HCT116 (cell line): ENCODE measurements around the gene MAGOH.

ENCODE experiments used
- FOSL1 ChIP-seq: IDR thresholded peaks from 2 replicates; pipeline ENCODE4 v1.6.1; 2012; ENCODE audit warnings: low read depth
- POLR2A ChIP-seq: IDR thresholded peaks from 2 replicates; pipeline ENCODE4 v1.7.0; 2011; ENCODE audit warnings: borderline replicate concordance; ENCODE audit not compliant: insufficient read depth, insufficient read length; ENCODE audit errors: extremely low read depth
- SP1 ChIP-seq: IDR thresholded peaks from 2 replicates; pipeline ENCODE4 v1.6.1; 2012; ENCODE audit warnings: low read depth
- TCF7L2 ChIP-seq: IDR thresholded peaks from 2 replicates; pipeline ENCODE4 v1.7.0; 2011; ENCODE audit warnings: borderline replicate concordance, inconsistent platforms; ENCODE audit not compliant: insufficient read depth, insufficient read length; ENCODE audit errors: extremely low read depth
- TF ChIP-seq, protein P1 (sequence below), 3 experiments: fragments of 200-600 bp in 1 of 3; sonication (generic) in 1 of 3; IDR thresholded peaks in 2 of 3; conservative IDR thresholded peaks in 1 of 3; 2 replicates each; pipeline ENCODE4 v1.5.1; 2012 to 2017; ENCODE audit warnings: low read depth in 2 of 3, low read length in 2 of 3, antibody characterized with exemption in 1 of 3, borderline replicate concordance in 1 of 3, control low read depth in 1 of 3, mild to moderate bottlenecking in 1 of 3, mixed read lengths in 1 of 3, mixed run types in 1 of 3, moderate library complexity in 1 of 3; ENCODE audit not compliant: insufficient read depth in 1 of 3

GRCh38 chr1:53210352-53210751, 28.0 kb downstream of the MAGOH start:
- TF ChIP-seq FOSL1 (no peak), POLR2A (no peak), TCF7L2 (no peak), SP1 (no peak)
- TF ChIP-seq, protein P1, sequence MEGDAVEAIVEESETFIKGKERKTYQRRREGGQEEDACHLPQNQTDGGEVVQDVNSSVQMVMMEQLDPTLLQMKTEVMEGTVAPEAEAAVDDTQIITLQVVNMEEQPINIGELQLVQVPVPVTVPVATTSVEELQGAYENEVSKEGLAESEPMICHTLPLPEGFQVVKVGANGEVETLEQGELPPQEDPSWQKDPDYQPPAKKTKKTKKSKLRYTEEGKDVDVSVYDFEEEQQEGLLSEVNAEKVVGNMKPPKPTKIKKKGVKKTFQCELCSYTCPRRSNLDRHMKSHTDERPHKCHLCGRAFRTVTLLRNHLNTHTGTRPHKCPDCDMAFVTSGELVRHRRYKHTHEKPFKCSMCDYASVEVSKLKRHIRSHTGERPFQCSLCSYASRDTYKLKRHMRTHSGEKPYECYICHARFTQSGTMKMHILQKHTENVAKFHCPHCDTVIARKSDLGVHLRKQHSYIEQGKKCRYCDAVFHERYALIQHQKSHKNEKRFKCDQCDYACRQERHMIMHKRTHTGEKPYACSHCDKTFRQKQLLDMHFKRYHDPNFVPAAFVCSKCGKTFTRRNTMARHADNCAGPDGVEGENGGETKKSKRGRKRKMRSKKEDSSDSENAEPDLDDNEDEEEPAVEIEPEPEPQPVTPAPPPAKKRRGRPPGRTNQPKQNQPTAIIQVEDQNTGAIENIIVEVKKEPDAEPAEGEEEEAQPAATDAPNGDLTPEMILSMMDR (IDR thresholded peaks at IDR 0.05 in 2 of 3, conservative IDR thresholded peaks at IDR 0.05 in 1 of 3; ENCODE audit: borderline replicate concordance in 1 of 3, insufficient read depth in 1 of 3, low read depth in 2 of 3, low read length in 2 of 3): no peak
